Lower leg skin (tissue), 4 donors: ENCODE measurements around the gene AGT. TPM values are rescaled to one million over a fixed set of nuclear protein-coding genes. Genes with fewer than 3 reads are reported as not detected.
"Not testable (repeated sequence)": the region's sequence is repeated elsewhere in the genome, so short reads cannot be mapped to it uniquely, and the experiment has no call there.

Experiments
- DNase-seq, 2 donors: peaks; one replicate each; pipeline ENCODE4 v3.0.0-alpha.2; 2019; ENCODE audit warnings: low spot score in 2 of 2
- H3K4me3 ChIP-seq: fragments of 200-600 bp; sonication (generic); 2 replicates; pipeline ENCODE4 v1.5.1; 2017; ENCODE audit warnings: mild to moderate bottlenecking, low read depth; ENCODE audit not compliant: poor library complexity, severe bottlenecking
- POLR2A ChIP-seq, 2 donors: fragments of 450-650 bp; IDR thresholded peaks; one replicate each; pipeline ENCODE4 v1.6.1; 2016 to 2017; ENCODE audit warnings: antibody characterized with exemption in 2 of 2, mild to moderate bottlenecking in 1 of 2, moderate library complexity in 1 of 2
- WGBS, 2 donors: methylation state at CpG; one replicate each; pipeline ENCODE4 v1.1.5; 2018; 5-methylcytosine and 5-hydroxymethylcytosine counted together
- intact Hi-C: fragments of 100-400 bp; cut with DNase I; formaldehyde crosslinking; loops from one replicate; pipeline ENCODE4 v1.15.0; 2023; ENCODE audit warnings: low total_unique reads
- total RNA-seq, 4 donors: library from RNA; depleted of rRNA; stranded (reverse); fragments of >200 nt; gene quantifications; one replicate each; pipeline ENCODE4 v1.1.0, GENCODE V29; 2016
- TF ChIP-seq, protein P1 (sequence below), 3 donors: fragments of 450-650 bp; IDR thresholded peaks; one replicate each; pipeline ENCODE4 v1.5.1; 2016; ENCODE audit warnings: antibody characterized with exemption in 3 of 3, mild to moderate bottlenecking in 3 of 3, moderate library complexity in 2 of 3

The AGT gene
- total RNA-seq, 4 donors from 2014 or later: 0.20 to 5.8 (median 1.4) TPM

GRCh38 chr1:230728710-230729392, 14.9 kb upstream of the AGT start:
- no peak overlapping the region for H3K4me3 ChIP-seq
- intact Hi-C loops: no loop called here
- no peak for DNase-seq
- WGBS, 2 donors: 46 to 56% methylated on average over 6 of the region's 6 CpGs
- TF ChIP-seq POLR2A (IDR thresholded peaks at IDR 0.05): no peak
- TF ChIP-seq, protein P1, sequence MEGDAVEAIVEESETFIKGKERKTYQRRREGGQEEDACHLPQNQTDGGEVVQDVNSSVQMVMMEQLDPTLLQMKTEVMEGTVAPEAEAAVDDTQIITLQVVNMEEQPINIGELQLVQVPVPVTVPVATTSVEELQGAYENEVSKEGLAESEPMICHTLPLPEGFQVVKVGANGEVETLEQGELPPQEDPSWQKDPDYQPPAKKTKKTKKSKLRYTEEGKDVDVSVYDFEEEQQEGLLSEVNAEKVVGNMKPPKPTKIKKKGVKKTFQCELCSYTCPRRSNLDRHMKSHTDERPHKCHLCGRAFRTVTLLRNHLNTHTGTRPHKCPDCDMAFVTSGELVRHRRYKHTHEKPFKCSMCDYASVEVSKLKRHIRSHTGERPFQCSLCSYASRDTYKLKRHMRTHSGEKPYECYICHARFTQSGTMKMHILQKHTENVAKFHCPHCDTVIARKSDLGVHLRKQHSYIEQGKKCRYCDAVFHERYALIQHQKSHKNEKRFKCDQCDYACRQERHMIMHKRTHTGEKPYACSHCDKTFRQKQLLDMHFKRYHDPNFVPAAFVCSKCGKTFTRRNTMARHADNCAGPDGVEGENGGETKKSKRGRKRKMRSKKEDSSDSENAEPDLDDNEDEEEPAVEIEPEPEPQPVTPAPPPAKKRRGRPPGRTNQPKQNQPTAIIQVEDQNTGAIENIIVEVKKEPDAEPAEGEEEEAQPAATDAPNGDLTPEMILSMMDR (IDR thresholded peaks at IDR 0.05): no peak

GRCh38 chr1:230725256-230726012, 11.5 kb upstream of the AGT start:
- no peak overlapping the region for H3K4me3 ChIP-seq
- 80 to 86% methylated on average over 6 of the region's 6 CpGs for WGBS, 2 donors
- no peak for DNase-seq
- TF ChIP-seq POLR2A (IDR thresholded peaks at IDR 0.05): no peak
- TF ChIP-seq, protein P1 (IDR thresholded peaks at IDR 0.05): no peak
- intact Hi-C loops: no loop called here

- H3K4me3 ChIP-seq, intact Hi-C loops, DNase-seq: not testable (repeated sequence)
- 93 to 97% methylated on average over 3 of the region's 3 CpGs for WGBS, 2 donors
Observed at GRCh38 chr1:230721849-230722522, 8.1 kb upstream of the AGT start.

GRCh38 chr1:230717251-230717650, 3.3 kb upstream of the AGT start:
- no peak overlapping the region for H3K4me3 ChIP-seq
- intact Hi-C loops: no loop called here
- no peak for DNase-seq
- WGBS, 2 donors: 64 to 72% methylated on average over 1 of the region's 1 CpG
- TF ChIP-seq, protein P1 (IDR thresholded peaks at IDR 0.05): no peak
- TF ChIP-seq POLR2A (IDR thresholded peaks at IDR 0.05): no peak

- H3K4me3 ChIP-seq, intact Hi-C loops, DNase-seq: not testable (repeated sequence)
- 43 to 68% methylated on average over 3 of the region's 3 CpGs for WGBS, 2 donors
Observed at GRCh38 chr1:230716453-230716852, 2.5 kb upstream of the AGT start.

- DNase-seq: no peak
- whole genome bisulfite sequencing, 2 donors: 83 to 85% methylated on average over 3 of the region's 3 CpGs
- no peak overlapping the region for H3K4me3 ChIP-seq
- TF ChIP-seq, protein P1 (IDR thresholded peaks at IDR 0.05): no peak
- no peak for TF ChIP-seq POLR2A (IDR thresholded peaks at IDR 0.05)
- intact Hi-C loops: no loop called here
Observed at GRCh38 chr1:230715510-230715909, 1.6 kb upstream of the AGT start.
